GM19455 (cell line): ENCODE results near the gene NSG2.
"Not testable (repeated sequence)": the region's sequence is repeated elsewhere in the genome, so short reads cannot be mapped to it uniquely, and the experiment has no call there.

Source experiments
- ATAC-seq: cut with Tn5 transposase; IDR thresholded peaks from one replicate; pipeline ENCODE4 v1.9.1; 2021; ENCODE audit not compliant: unreplicated experiment

The NSG2 gene

DNA sequence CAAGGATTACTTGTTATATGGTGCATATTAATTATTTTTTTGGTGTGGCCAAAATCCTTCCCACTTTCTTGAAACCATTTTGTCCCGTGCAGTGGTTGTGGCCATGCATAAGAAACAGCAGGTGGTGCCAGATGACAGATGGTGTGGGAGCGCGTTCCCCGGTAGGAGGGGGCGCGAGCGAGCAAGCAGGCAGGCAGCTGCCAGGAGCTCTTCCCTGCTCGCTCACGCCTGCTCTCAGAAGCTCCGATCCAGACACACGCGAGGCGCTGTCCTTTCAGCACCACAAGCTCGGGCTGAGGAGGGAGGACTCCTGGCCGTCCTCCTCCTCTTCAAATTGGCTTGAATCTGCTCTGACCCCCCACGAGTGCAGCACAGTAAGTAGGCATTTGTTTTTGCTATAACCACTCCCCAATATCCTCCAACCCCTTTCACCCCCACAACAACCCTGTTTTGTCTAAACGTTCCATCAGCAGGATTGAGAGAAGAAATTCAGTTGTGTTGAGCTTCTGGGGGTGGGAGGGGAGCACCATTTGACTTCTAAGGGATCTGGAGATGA lies at the start of gene NSG2:
NSG2 (plus strand) TSS at position 237 of the 556 bp plus-strand sequence. CDS start 1,050 bp downstream, outside the sequence.
- peak; percentile 94 for ATAC-seq

DNA sequence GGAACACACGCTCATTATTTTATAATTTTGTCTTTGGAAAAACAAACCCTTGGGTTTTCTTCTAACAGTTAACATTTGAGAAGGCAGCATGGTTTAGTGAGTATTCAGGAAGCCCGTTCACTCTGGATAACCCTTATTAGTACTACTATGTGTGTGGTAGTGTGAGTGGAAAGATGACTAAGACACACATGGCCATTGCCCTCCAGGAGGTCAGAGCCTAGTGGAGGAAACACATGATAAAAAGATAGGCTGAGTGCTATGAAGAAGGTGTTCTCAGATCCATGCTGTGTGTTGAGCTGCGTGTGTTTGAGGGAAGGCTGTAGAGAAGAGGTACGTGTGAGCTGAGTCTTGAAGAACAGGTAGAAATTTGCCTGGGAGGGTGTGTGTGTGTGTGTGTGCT lies 48.2 kb upstream of the NSG2 start:
- no peak for ATAC-seq

DNA sequence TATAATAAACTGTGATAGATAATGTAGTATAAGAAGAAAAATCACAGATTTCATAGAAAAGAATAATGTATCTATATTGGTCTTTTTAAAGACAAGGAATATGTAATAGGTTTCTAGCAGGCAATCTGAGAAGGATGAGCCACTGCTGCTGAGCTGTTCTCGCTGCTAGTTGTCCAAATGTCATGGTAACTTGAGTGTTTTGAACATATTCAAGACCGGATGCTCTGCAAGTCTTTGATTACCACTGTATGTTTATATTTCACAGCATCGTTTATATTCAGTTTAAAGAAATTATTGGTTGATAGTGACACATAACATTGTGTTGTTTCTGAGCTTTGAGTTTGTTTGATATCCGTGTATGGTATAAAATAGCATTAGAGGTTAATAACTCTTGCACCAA lies 47.0 kb upstream of the NSG2 start:
- no peak for ATAC-seq

DNA sequence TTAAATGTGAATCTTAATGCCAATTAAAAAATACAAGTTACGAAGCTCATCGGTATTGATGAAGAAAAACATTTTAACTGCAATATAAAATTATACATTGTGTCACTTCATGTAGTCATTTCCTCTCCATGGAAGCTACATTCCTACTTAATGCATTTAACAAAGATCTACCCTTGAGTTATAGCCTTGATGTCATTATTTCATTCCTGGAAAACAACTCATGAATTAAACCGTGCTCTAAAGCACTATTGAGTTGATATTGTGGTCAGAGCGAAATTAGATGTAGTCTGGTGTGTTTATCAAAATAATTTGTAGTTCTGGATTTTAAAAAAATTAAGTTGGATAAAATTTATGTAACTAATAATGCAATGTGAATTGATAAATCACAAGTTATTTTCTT lies 45.4 kb upstream of the NSG2 start:
- ATAC-seq, result no peak

DNA sequence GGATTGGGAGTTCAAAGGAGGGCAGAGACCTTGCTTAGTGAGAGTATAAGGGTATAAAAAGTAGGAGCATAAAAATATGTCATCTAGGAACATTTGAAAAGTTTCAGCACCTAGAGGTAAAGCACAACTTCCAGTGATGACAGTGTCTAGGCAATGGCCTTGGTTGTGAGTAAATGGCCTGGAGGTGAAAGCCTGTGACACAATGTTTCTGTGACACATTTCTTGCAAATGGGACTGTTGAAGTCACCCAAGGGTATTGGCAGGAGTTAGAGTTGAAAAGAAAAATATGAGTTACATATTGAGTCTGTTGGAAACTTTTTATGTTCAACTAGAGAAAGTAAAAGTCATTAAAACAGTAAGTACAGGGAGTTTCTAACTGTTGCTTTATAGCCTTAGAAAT lies 41.7 kb upstream of the NSG2 start:
- no peak for ATAC-seq

DNA sequence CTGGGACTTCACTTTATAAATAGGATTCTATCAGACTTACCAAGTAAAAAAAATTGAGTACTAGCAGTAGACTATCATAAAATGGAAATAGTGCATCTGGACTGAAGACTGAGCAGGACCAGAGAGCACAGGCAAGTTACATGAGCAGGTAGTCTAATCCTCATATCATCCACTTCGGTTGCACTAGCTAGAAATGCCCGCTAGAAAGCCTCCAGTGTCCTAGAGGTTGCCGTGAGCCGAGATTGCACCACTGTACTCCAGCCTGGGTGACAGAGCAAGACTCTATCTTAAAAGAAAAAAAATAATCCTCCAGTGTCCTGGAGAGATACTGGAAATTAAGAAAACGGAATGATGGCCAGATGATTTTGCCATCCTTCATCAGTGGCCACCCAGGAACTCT lies 36.6 kb upstream of the NSG2 start:
- ATAC-seq, result no peak

DNA sequence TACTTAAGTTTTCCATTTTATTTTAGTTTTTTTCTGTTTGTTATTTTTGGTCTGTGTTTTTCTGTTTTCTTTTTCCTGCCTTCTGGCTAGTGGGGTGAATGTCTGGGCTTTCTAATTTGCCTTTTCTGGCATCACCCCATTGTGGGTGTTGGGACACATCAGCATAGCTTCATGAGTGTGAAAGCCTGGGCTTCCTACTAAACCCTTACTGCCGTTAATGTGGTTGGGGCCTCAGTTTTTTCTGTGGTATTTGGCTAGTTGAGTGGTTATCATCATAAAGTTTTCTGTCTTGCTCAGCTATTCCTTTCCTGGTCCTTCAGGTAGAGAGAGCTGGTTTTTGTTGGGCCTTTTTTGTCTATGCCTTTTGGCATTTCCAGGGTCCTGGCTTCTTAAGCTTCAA lies 35.1 kb upstream of the NSG2 start:
- ATAC-seq, result no peak

DNA sequence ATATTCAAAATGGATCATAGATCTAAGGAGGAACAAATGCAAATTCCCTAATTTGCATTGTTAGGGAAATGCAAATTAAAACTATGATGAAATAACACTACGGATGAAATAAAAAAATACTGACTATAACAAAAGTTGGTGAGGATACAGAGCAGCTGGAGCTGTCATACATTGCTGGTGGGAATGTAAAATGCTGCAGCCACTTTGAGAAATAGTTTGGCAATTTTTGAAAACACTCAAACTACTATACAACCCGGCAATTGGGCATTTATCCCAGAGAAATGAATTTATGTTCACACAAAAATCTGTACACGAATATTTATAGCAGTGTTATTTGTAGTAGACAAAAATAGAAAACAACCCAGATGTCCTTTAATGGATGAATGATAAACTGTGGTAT lies 34.1 kb upstream of the NSG2 start:
- ATAC-seq, result no peak

DNA sequence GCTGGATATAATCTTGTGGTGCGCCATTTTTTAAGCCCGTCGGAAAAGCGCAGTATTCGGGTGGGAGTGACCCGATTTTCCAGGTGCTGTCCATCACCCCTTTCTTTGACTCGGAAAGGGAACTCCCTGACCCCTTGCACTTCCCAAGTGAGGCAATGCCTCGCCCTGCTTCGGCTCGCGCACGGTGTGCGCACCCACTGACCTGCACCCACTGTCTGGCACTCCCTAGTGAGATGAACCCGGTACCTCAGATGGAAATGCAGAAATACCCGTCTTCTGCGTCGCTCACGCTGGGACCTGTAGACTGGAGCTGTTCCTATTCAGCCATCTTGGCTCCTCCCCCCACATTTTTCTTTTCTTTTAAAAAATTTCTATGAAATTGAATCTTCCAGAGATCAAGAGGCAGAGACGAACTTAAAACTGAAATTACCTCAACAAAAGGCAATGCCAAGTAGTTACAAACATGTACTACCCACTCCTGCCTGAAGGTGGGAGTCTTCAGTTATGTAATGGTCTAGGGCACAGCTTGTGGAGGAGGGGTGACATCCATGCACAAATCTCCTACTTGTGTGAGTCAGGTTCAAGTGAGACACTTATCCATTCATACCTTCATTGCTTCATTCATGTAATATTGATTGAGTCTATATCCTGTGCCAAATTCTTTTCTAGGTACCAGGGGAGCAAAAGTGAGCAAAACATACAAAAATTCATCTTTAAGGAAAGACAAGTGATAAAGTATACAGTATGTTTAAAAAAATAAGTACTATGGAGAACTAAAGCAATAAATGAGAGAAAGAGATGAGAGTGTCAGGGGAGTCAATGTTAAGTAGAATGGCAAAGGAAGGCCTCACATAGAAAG lies 25.2 kb upstream of the NSG2 start:
- not testable (repeated sequence) for ATAC-seq

DNA sequence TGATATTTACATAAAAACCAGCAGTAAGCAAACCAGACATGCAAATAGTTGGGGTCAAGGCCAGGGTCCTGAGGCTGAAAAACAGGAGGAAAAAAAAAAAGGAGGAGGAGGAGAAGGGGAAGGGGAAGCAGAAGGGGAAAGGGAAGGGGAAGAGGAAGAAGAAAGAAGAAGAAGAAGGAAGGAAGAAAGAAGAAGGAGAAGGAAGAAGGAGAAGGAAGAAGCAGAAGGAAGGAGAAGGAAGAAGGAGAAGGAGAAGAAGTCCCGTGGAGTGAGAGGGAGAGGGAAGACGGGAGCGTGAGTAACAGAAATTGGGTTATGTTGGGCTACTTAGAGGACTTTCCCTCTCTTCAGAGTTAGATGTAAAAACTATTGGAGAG lies 24.6 kb upstream of the NSG2 start:
- ATAC-seq, result no peak

DNA sequence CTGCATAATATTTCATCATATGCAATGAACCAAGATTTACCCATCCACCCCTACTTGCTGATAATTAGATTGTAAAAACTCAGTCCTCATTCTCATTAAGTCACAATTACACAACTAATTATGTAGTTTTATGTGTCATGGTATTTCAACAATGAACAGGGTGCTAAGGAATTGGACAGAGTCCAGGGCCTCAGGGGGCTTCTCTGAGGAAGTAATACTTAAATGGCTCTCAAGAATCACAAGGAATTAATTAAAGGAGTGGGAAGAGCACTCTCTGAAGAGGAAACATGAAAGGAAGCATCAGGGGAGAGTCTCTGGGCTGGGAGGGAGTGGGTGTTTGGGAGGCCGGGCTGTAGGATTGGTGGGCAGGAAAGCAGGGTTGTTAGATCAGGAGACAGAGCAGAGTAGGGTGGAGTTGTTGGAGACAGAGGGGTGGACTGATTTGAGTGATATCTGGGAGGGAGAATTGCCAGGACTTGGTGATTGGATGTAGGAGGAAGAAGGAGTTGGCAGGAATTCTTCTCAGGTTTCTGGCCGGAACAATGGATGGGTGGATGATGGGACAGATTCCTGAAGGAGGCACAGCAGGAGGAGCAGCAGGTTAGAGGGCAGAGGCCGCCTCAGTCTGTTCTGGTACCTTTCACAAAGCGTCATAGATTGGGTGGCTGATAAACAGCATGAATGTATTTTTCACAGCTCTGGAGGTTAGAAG lies 23.0 kb upstream of the NSG2 start:
- ATAC-seq, result no peak

DNA sequence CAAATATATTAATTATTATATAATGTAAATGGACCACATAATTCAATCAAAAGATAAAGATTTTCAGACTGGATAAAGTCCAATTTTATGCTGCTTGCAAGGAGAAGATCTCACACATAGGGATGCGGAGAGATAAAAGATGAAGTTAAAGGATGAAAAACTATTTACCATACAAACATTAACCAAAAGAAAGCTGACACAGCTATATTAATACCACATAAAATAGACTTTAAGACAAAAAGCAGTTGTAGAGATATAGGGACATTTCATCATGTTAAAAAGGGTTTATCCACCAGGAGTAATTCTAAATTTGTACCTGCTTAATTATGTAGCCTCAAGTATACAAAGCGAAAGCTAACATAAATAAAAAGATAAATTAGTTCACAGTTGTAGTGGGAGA lies 15.2 kb upstream of the NSG2 start:
- no peak for ATAC-seq

DNA sequence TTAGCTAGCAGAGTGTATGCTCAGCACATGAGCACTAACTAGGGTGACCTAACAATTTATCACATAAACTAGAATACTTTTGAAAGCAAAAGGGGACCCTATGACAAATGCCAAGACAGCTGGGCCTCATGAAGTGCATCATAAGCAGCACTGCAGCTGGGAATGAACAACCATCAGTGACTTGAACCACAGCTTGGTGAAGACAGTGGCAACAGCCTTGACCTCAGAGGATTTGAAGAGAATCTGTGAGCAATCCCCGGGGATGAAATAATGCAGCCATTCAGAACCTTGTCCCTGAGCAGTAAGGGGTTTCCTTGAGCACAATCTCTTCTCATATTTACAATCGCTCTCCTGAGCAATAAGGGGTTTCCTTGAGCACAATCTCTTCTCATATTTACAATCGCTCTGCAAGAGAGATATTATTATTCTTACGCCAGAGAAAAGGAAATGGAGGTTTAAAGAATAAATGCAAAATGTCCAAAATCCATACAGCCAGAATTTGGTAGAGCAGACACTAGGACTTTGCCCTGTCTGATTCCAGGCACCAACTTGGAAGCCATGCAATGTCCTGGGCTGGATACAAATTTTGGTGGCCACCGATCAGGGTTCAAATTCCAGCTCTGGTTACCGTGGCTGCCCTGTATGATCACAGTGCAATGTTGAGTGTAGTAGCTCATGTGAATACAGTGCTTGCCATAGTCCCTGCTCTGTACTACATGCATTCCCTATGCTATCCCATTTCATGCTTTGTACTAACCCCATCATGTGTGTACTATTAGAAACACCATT lies 846 bp upstream of the NSG2 start:
- ATAC-seq, result no peak

DNA sequence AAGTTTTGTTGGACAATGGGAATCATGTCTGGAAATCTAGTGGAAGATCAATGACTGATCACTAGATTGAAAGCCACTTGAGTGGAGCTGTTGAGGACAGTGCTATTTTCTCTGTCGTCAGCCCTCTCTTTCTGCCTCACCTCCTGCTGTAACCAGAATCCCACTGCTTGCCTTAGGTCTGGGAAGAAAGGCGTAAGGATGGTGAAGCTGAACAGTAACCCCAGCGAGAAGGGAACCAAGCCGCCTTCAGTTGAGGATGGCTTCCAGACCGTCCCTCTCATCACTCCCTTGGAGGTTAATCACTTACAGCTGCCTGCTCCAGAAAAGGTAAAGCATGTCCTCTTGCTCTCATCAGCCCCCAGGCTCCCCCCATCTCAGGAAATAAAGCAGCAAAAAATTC lies 1.1 kb downstream of the NSG2 start:
- no peak for ATAC-seq

DNA sequence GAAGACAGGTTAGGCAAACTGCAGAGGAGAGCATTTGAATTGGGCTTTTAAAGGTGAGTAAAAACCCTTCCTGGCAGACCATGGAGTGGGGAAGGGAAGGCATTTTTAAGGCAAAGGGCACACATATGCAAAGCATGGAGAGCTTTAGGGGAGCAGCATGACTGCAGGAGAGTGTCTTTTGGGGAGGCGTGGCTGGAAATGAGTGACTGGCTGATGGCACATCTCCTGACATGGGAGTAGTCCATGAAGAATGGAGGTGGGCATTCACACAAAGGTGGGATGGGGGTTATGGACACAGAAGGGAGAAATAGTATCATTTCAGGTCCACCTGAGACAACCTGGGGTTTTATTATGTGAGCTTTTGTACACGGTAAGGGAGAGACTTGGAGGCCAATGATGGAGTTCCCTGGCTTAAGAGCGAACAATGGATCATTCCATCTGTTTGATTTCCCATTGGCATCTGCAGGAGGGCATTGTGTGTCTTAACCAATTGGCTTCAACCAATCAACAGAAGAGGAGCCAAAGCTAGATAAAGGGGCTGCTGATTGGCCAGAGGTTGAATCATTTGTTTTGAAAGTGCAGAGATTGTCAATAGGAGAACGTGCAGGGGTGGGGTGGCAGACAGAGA lies 2.1 kb downstream of the NSG2 start:
- no peak for ATAC-seq

DNA sequence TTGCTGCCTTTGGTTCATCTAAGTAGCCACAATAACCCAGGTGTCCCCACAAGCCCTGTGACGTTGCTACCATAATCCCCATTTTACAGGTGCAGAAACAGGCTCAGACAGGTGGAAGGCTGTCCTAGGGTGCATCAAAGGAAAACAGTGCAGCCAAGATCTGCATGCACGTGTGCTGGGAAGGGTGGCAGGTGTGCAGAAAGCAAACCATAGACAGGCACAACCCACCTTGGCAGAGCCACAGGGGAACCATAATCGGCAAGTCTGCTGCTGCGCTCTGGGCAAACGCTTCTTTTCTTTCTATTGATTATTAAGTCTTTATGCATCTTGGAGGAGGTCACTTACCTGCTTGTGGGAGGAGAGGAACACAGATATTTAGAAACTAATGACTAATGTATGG lies 7.1 kb downstream of the NSG2 start:
- no peak for ATAC-seq

DNA sequence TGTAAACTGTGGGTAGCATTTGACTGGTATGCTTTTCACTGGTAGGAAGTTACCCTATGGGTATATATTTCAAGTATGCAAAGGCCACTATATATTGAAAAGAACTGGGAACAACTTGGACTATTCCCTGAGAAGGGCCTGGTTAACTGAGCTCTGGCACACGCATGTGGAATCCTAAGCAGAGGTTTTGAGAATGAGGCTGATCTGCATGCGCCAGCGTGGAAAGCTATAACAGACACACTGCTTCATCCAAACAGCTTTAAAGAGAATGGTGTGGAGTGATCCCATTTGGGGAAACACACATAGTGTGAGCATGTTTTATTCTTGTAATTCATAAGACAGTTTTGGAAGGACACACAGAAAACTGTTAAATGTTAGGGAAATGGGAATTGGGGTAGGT lies 8.4 kb downstream of the NSG2 start:
- no peak for ATAC-seq

DNA sequence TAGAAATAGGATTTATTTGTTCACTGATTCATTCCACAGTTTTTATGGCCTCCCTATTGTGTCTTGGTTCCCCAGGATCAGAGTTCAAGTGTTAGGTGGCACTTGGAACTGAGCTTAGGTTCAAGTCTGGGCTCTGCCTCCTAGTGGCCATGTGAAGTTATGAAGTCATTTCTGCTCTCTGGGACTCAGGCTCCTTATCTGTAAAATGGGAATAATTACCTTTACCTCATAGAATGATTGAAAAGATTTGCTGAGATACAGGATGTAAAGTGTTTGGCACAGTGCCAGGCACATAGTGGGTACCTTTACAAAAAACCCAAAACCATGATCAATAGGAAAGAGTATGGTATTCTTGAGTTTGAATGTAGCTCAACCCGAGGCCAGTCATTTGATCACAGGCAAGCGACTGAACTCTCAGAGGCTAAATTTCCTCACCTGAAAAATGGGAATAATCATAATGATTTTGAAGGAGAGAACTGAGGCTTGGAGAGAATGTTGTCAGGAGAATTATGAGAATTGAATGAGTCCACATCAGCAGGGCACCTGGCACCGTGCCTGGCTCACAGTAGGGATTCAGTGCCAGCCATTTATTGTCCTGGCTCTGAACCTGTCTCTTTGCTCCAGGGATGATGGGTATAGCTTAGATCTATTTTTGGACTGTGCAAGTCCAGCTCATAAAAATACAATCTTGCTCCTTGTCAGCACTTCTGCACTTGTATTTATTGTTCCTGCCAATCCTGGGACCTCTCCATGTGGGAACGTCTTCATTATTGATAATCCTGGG lies 10.8 kb downstream of the NSG2 start:
- ATAC-seq, result no peak

DNA sequence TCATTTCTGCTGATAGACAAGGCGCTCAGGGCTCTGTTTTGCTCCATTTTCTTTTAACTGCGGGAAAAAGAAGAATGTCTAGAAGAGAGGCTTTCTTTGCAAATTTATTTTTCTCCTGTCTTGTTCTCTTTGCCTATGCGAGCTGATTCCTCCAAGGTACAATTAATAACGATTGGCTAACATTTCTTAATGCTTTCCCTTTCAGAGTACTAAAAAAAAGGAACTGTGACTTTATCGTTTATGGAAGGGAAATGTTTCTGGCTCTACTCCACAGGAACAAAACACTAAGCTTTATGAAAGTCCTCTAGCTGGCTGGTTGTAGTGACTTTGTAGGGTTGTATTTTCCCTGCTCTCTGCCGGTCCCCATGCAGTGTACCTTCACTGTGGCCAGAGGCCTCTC lies 11.7 kb downstream of the NSG2 start:
- ATAC-seq, result no peak

DNA sequence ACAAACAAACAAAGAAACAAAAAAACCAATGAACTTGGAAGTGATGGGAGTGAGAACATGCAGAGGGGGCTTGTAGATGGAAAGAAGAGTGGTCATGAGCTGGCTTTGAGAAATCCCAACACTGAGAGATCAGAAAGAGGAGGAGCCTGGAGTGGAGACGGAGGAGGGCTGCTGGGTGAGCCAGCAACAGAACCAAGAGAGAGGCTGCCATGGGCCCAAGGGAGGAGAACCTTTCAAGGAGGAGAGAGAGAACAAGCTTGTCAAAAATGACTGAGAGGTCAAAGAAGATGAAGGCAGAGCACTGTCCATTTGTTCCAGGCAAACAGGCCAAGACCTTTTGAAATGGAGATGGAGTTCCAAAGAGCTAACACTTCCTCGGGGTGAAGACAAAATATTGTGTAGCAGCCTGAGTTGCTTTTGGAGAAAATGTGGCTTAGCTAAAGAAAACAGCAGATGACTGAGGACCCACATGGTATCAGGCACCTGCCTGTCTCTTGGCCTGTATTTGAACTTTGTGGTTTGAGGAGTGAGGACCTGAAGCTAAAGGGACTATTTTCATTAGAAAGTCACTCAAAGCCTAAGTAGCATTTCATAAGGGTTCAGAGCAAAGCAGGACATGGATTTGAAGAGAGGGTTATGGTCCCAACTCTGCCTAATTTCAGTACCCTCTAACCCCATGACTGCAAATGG lies 13.1 kb downstream of the NSG2 start:
- no peak for ATAC-seq
